EH (cell line): ENCODE data around the gene EML2.

Experiments
- DNase-seq: peaks from one replicate; pipeline ENCODE4 v3.0.0-alpha.2; 2015; ENCODE audit warnings: low read depth

EML2 gene

DNA sequence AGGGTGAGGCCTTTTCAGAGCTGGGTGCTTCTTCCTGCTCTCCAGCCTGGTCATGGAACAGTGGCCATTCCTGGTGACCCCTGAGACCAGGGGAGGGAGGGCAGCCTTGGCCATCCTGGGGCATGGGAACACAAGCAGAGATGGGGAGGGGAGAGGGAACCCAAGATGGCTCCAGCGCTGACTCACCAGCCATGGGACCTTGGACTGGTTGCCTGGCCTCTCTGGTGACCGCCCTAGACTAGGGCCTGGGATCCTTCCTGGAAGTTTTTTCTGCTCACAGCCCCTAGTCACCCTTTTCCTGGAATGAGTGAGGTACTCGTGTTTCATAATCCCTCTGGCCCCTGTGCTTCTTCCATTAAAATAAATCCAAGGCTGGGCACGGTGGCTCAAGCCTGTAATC is 51.3 kb downstream of the EML2 start:
- DNase-seq = no peak

- DNase-seq = no peak
These were observed 54.0 kb downstream of the EML2 start for GRCh38 chr19:45585158-45585577.

GRCh38 chr19:45584332-45585157 is 54.7 kb downstream of the EML2 start, which contains the start of gene OPA3:
OPA3 (minus strand) TSS chr19:45584802; CDS start chr19:45584764, 38 bp downstream.
- DNase-seq = peak; percentile 100

- no peak for DNase-seq
These were observed 57.6 kb downstream of the EML2 start for GRCh38 chr19:45581576-45581975.

- DNase-seq = no peak
These were observed 60.3 kb downstream of the EML2 start for GRCh38 chr19:45578861-45579260.

GRCh38 chr19:45577111-45577905 is 61.9 kb downstream of the EML2 start:
- DNase-seq = peak; percentile 94

DNA sequence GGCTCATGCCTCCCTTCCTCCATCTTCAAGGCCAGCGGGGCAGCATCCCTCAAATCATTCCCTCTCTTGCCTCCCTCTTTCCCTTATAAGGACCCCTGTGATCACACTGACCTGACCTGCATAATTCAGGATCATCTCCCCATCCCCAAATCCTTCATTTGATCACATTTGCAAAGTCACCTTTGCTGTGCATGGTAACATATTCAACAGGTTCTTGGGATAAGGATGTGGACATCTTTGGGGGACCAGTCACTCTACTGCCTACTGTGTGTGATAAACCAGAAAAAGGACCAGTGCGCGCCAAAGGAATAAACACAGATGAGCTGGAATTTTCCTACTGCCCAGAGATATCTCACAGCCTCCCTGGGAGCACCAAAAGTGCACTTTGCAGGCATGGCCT is 62.5 kb downstream of the EML2 start:
- no peak for DNase-seq

- DNase-seq = no peak
These were observed 64.0 kb downstream of the EML2 start for GRCh38 chr19:45575216-45575615.

- DNase-seq = no peak
These were observed 64.7 kb downstream of the EML2 start for GRCh38 chr19:45574526-45574925.

DNA sequence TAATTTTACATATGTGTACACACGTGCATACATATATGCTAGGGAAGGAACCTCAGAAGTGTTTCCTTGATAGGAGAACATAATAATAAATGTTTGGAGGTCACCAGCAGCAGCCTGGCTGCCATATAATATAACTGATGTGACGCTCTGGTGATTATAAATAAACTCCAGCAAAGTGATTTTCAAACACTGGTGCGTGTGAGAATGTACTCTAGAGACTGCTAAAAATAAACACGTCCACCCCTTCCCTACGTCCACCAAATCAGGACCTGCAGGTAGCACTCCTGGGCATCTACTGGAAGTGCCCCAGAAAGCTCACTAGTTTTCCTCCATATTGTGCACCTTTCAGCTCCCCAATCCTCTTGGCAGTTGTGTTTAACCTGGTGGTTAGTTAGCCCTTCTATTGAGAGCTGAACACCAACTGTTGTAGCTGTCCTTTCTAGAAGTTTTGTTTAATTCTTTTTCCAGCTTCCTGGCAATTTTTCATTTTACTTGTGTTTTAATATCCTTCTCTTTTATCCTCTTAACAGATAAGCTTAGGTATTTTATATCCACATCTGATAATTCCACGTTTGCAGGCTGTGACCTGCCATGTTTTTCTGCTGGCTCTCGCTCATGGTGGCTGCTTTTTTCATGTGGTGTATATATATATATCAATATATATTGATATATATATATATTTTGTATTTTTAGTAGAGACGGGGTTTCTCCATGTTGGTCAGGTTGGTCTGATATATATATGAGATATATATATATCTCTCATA is 67.6 kb downstream of the EML2 start:
- DNase-seq = no peak

DNA sequence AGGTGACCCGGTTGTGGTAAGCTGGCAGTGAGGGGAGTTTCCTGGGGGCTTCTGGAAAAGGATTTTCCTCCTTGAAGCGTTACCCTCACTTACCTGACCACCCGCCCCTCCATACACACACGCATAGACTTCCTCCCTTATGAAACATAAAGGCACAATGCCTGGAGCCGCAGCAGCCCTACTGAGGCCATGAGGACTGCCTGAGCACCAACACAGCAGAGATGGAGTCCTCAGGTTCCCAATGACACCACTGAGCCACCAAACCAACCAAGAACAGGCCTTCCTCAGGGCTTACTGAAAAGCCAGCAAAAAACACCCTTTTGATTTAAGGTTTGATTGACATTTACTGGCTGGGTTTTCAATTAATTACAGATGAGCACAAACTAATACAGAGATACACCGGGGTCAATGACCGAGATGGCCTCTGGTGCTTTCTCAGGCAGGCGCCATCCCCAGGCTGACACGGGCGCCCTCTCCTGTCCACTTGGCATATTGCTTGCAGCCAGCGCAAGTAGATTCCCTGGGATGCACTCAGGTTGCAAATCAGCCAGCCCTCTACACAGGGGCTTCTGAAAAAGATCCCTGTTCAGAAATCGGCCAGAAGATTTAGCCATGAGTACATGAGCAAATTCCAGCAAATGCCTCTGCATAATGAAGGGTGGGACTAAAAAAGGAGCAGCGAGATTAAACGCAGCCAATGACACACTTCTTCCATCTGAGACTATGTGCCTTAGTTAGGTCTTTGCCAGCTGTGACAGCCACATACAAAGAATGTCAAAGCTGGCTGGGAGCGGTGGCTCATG is 69.4 kb downstream of the EML2 start:
- peak; percentile 58 for DNase-seq

DNA sequence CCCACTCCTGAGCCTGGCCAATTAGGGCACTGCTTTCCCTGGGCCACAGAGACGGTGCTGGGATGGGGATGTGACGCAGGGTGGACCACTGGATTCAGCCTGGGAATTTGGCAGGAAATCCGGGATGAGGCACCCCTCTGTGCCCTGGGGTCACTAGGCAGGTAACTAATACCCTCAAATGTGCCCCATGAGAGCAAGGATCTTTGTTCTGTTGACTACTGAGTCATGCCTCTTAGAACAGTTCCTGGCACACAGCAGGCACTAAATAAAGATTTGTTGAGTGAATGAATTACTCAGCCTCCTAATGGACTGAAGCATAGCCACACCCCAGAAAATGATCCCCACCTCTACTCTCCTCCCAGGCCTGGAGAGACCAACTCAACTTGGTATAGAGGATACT is 70.5 kb downstream of the EML2 start:
- DNase-seq = peak; percentile 67

GRCh38 chr19:45567609-45568008 is 71.6 kb downstream of the EML2 start:
- DNase-seq = no peak

DNA sequence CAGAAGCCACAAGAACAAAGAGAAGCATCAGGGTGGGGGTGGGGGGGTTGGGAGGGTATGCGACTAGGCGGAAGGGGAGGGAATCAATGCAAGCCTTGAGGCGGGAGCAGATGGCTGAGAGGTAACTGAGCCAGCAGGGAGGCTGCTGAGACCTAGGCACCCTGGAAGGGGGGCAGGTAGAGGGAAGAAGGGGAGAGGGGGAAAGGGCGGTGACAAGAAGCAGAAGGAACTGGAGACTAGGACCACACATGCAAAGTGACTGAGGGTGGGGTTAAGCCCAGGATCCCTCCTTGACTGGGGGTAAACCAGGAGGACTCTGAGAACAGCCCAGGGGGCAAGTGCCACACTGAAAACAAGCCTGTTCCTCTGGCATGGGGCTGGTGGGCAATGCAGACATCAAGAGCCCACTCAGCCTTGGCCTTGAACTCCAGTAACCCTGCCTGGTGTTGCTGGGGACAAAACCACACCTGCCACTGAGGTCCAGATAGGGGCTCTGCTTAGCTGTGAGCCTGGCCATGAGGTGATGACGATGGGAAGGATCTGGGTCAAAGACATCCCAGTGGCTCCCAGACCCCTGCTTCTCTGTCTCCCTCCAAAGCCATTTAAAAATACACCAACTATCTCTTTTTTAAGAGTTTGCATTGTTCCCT is 74.9 kb downstream of the EML2 start:
- DNase-seq = no peak

DNA sequence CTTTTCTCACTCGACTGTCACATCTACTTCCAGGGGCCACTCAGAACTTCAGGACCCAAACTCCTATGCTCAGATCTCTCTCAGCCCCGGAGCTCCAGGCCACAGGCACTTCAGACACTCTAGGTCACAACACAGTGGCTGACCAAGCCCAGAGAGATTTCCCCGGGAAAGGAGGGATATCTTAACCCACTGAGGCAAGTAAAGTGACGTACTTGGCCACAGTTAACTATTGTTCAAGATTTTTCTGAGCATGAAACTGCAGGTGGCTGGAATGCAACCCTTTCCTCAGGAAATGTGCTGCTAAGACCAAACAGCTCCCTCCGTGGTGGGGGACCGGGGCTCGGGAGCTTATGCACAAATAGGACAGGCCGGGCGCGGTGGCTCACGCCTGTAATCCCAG is 78.5 kb downstream of the EML2 start:
- no peak for DNase-seq

GRCh38 chr19:45560038-45560437 is 79.2 kb downstream of the EML2 start:
- DNase-seq = no peak
